Measurements from ENCODE around the gene PDE4D.

DNA sequence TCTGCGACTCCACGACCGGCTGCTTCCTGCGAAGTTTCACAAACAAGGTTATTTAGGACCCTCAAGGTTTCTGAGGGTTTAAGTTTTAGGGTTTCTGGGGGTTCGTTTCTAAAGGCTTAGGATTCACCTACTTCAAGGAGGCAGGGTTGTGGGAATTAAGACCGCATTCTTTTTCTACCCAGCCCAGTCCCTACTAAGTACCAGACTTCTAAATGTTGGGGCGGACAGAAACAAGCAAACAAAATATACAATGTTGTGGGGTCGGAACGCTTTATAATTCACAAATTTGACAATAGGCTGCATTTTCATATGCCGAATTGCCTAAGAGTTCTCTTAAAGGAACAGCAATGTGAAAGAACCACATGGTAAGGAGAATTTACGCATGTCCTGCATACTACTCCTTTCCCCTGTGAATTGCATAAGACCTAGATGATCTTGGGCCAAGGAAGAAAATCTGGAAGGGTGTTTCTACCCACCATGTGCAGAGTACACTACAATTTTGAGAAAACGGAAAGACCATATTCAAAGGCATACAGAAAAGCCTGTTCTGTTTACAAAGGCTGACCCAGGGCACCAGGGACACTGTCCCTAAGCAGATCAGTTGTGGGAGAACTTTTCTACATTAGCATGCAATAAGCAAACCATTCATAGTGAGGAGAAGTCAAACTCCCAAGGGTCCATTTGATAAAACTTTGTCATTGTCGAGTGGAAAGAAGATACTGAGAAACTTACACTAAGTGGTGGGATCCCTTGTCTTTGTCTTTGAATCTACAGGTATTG, 853.3 kb downstream of the PDE4D start:
- TF ChIP-seq, protein P1, sequence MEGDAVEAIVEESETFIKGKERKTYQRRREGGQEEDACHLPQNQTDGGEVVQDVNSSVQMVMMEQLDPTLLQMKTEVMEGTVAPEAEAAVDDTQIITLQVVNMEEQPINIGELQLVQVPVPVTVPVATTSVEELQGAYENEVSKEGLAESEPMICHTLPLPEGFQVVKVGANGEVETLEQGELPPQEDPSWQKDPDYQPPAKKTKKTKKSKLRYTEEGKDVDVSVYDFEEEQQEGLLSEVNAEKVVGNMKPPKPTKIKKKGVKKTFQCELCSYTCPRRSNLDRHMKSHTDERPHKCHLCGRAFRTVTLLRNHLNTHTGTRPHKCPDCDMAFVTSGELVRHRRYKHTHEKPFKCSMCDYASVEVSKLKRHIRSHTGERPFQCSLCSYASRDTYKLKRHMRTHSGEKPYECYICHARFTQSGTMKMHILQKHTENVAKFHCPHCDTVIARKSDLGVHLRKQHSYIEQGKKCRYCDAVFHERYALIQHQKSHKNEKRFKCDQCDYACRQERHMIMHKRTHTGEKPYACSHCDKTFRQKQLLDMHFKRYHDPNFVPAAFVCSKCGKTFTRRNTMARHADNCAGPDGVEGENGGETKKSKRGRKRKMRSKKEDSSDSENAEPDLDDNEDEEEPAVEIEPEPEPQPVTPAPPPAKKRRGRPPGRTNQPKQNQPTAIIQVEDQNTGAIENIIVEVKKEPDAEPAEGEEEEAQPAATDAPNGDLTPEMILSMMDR (IDR thresholded peaks at IDR 0.05; ENCODE audit: insufficient read depth, low read length), result no peak
- TF ChIP-seq POLR2AphosphoS5 (IDR thresholded peaks at IDR 0.05; ENCODE audit: low read depth), result no peak
